HEK293 (cell line): ENCODE measurements around the gene MYO1B.

ENCODE experiments used
- CTCF ChIA-PET: fragments of 350-600 bp; formaldehyde crosslinking; extraction: SDS; loops from one replicate; lab custom pipeline; 2021; ENCODE audit warnings: antibody characterized with exemption; lab: Yijun Ruan, JAX
- POLR2A ChIA-PET: fragments of 300-600 bp; formaldehyde crosslinking; extraction: SDS; loops from one replicate; lab custom pipeline; 2020; ENCODE audit warnings: antibody characterized with exemption, inconsistent platforms; lab: Yijun Ruan, JAX
- H3K27ac ChIP-seq: fragments of 200-500 bp; sonication (Bioruptor generic); 2 replicates; pipeline ENCODE4 v1.5.1; 2014; ENCODE audit warnings: low read depth, low read length, control low read depth, inconsistent platforms; ENCODE audit errors: extremely low read depth
- H3K36me3 ChIP-seq, 2 experiments: fragments of 200-500 bp in 1 of 2; sonication (Bioruptor generic) in 1 of 2; 1 replicate in 1 of 2; 2 replicates in 1 of 2; pipeline ENCODE4 v1.5.1; 2014 to 2017; ENCODE audit warnings: inconsistent platforms in 2 of 2, low read length in 2 of 2; ENCODE audit not compliant: control insufficient read depth in 2 of 2, insufficient read depth in 1 of 2
- H3K4me1 ChIP-seq: fragments of 200-500 bp; sonication (Bioruptor generic); 2 replicates; pipeline ENCODE4 v1.5.1; 2014; ENCODE audit warnings: mild to moderate bottlenecking, low read length, inconsistent platforms; ENCODE audit not compliant: control insufficient read depth, insufficient read depth
- H3K4me3 ChIP-seq: 2 replicates; pipeline ENCODE4 v1.5.1; 2011; ENCODE audit warnings: low read depth, mild to moderate bottlenecking, control low read depth, low read length, moderate library complexity
- H3K9me3 ChIP-seq: fragments of 200-500 bp; sonication (Bioruptor generic); 2 replicates; pipeline ENCODE4 v1.5.1; 2014; ENCODE audit warnings: low read depth, low read length, inconsistent platforms; ENCODE audit not compliant: control insufficient read depth, insufficient read depth
- HOXD13 ChIP-seq: sonication (generic); formaldehyde crosslinking; IDR thresholded peaks from 2 replicates; pipeline ENCODE4 v1.8.0; 2022; ENCODE audit warnings: missing genetic modification reagents, borderline replicate concordance
- KLF7 ChIP-seq: fragments of 450-650 bp; formaldehyde crosslinking; IDR thresholded peaks from 2 replicates; pipeline ENCODE4 v1.5.1; 2016; ENCODE audit warnings: missing biosample characterization, missing genetic modification characterization, borderline replicate concordance
- KLF9 ChIP-seq: fragments of 450-650 bp; formaldehyde crosslinking; IDR thresholded peaks from 2 replicates; pipeline ENCODE4 v1.5.1; 2016; ENCODE audit warnings: missing biosample characterization, missing genetic modification characterization, low read depth
- MZF1 ChIP-seq: fragments of 450-650 bp; formaldehyde crosslinking; IDR thresholded peaks from 2 replicates; pipeline ENCODE4 v1.5.1; 2017; ENCODE audit warnings: missing biosample characterization, missing genetic modification characterization, borderline replicate concordance
- PRDM6 ChIP-seq: fragments of 450-650 bp; formaldehyde crosslinking; IDR thresholded peaks from 2 replicates; pipeline ENCODE4 v1.5.1; 2017; ENCODE audit warnings: missing biosample characterization, missing genetic modification characterization
- WT1 ChIP-seq: fragments of 450-650 bp; formaldehyde crosslinking; IDR thresholded peaks from 2 replicates; pipeline ENCODE4 v1.5.1; 2016; ENCODE audit warnings: missing biosample characterization, missing genetic modification characterization
- ZBTB7A ChIP-seq: fragments of 450-650 bp; formaldehyde crosslinking; IDR thresholded peaks from 2 replicates; pipeline ENCODE4 v1.5.1; 2016; ENCODE audit warnings: low read depth, missing biosample characterization, missing genetic modification characterization
- ZFP37 ChIP-seq: fragments of 450-650 bp; formaldehyde crosslinking; IDR thresholded peaks from 2 replicates; pipeline ENCODE4 v1.5.1; 2016; ENCODE audit warnings: missing biosample characterization, missing genetic modification characterization
- ZNF169 ChIP-seq: fragments of 450-650 bp; formaldehyde crosslinking; IDR thresholded peaks from 2 replicates; pipeline ENCODE4 v1.5.1; 2016; ENCODE audit warnings: missing biosample characterization, missing genetic modification characterization
- ZNF202 ChIP-seq: fragments of 450-650 bp; formaldehyde crosslinking; IDR thresholded peaks from 2 replicates; pipeline ENCODE4 v1.5.1; 2016; ENCODE audit warnings: missing biosample characterization, missing genetic modification characterization, borderline replicate concordance
- ZNF214 ChIP-seq: fragments of 450-650 bp; formaldehyde crosslinking; IDR thresholded peaks from 2 replicates; pipeline ENCODE4 v1.5.1; 2017; ENCODE audit warnings: missing biosample characterization, mild to moderate bottlenecking, missing genetic modification characterization, borderline replicate concordance
- ZNF221 ChIP-seq: fragments of 450-650 bp; formaldehyde crosslinking; IDR thresholded peaks from 2 replicates; pipeline ENCODE4 v1.5.1; 2017; ENCODE audit warnings: missing biosample characterization, missing genetic modification characterization, borderline replicate concordance
- ZNF239 ChIP-seq: fragments of 450-650 bp; formaldehyde crosslinking; IDR thresholded peaks from 2 replicates; pipeline ENCODE4 v1.5.1; 2016; ENCODE audit warnings: missing biosample characterization, missing genetic modification characterization
- ZNF416 ChIP-seq: fragments of 450-650 bp; formaldehyde crosslinking; IDR thresholded peaks from 2 replicates; pipeline ENCODE4 v1.5.1; 2016; ENCODE audit warnings: missing biosample characterization, missing genetic modification characterization
- ZNF549 ChIP-seq: fragments of 450-650 bp; IDR thresholded peaks from 2 replicates; pipeline ENCODE4 v1.5.1; 2018; ENCODE audit warnings: missing biosample characterization, missing genetic modification characterization, mild to moderate bottlenecking, inconsistent platforms, moderate library complexity
- ZNF654 ChIP-seq: fragments of 450-650 bp; formaldehyde crosslinking; IDR thresholded peaks from 2 replicates; pipeline ENCODE4 v1.5.1; 2016; ENCODE audit warnings: low read depth, missing biosample characterization, missing genetic modification characterization
- ZNF658 ChIP-seq: fragments of 450-650 bp; formaldehyde crosslinking; IDR thresholded peaks from 2 replicates; pipeline ENCODE4; 2016; ENCODE audit warnings: missing biosample characterization, missing genetic modification characterization
- ZNF677 ChIP-seq: fragments of 450-650 bp; IDR thresholded peaks from 2 replicates; pipeline ENCODE4 v1.5.0; 2018; ENCODE audit warnings: missing biosample characterization, mild to moderate bottlenecking, missing genetic modification characterization, moderate library complexity
- ZNF701 ChIP-seq: fragments of 450-650 bp; formaldehyde crosslinking; IDR thresholded peaks from 2 replicates; pipeline ENCODE4 v1.5.1; 2016; ENCODE audit warnings: missing biosample characterization, missing genetic modification characterization
- ZNF768 ChIP-seq: fragments of 450-650 bp; formaldehyde crosslinking; IDR thresholded peaks from 2 replicates; pipeline ENCODE4 v1.5.1; 2018; ENCODE audit warnings: missing biosample characterization, mild to moderate bottlenecking, missing genetic modification characterization
- ZNF830 ChIP-seq: fragments of 450-650 bp; IDR thresholded peaks from 2 replicates; pipeline ENCODE4 v1.5.0; 2018; ENCODE audit warnings: missing biosample characterization, missing genetic modification characterization, low read depth, mild to moderate bottlenecking, moderate library complexity
- ZSCAN18 ChIP-seq: fragments of 450-650 bp; formaldehyde crosslinking; IDR thresholded peaks from 2 replicates; pipeline ENCODE4 v1.5.1; 2016; ENCODE audit warnings: missing biosample characterization, missing genetic modification characterization
- TF ChIP-seq, protein P1 (sequence below): fragments of 450-650 bp; formaldehyde crosslinking; IDR thresholded peaks from 2 replicates; pipeline ENCODE4 v1.5.1; 2016; ENCODE audit warnings: missing biosample characterization, missing genetic modification characterization

MYO1B gene

GRCh38 chr2:191295088-191295487, 49.9 kb downstream of the MYO1B start (continued):
- TF ChIP-seq ZNF830 (tag by site-specific recombination) (no peak), ZNF701 (no peak), ZFP37 (tag by site-specific recombination) (no peak), ZNF221 (no peak), PRDM6 (tag by site-specific recombination) (no peak), MZF1 (tag by site-specific recombination) (no peak), ZNF658 (tag by site-specific recombination) (no peak), ZNF677 (tag by site-specific recombination) (no peak), WT1 (tag by site-specific recombination) (no peak)
- TF ChIP-seq, protein P1, sequence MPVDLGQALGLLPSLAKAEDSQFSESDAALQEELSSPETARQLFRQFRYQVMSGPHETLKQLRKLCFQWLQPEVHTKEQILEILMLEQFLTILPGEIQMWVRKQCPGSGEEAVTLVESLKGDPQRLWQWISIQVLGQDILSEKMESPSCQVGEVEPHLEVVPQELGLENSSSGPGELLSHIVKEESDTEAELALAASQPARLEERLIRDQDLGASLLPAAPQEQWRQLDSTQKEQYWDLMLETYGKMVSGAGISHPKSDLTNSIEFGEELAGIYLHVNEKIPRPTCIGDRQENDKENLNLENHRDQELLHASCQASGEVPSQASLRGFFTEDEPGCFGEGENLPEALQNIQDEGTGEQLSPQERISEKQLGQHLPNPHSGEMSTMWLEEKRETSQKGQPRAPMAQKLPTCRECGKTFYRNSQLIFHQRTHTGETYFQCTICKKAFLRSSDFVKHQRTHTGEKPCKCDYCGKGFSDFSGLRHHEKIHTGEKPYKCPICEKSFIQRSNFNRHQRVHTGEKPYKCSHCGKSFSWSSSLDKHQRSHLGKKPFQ (tag by site-specific recombination), result no peak

- Histone ChIP-seq H3K36me3 (no peaks in the 10 kb centered on the region), H3K4me1 (no peaks in the 10 kb centered on the region), H3K9me3 (no peaks in the 10 kb centered on the region), H3K4me3 (no peak overlapping the region), H3K27ac (no peak overlapping the region)
- POLR2A ChIA-PET, result interaction anchor here (0.6 kb wide), 1 partner anchor 81 kb away, joined by 3 read pairs; no protein-coding TSS in a partner anchor
- no peak for TF ChIP-seq ZNF768 (tag by site-specific recombination)
- TF ChIP-seq ZNF654 (tag by site-specific recombination), result no peak
- TF ChIP-seq ZNF214, result no peak
- no peak for TF ChIP-seq KLF7 (tag by site-specific recombination)
- TF ChIP-seq ZNF549 (tag by site-specific recombination), result no peak
- TF ChIP-seq, protein P1 (tag by site-specific recombination), result no peak
- TF ChIP-seq ZSCAN18, result no peak
- TF ChIP-seq ZNF416 (tag by site-specific recombination), result no peak
- no peak for TF ChIP-seq ZNF202
- TF ChIP-seq ZNF169 (tag by site-specific recombination), result no peak
- no peak for TF ChIP-seq ZNF239
- no peak for TF ChIP-seq ZBTB7A
- no peak for TF ChIP-seq HOXD13 (CRISPR knock-in tag)
- no peak for TF ChIP-seq KLF9 (tag by site-specific recombination)
- CTCF ChIA-PET, result interaction anchor here (0.6 to 0.7 kb wide), 2 partner anchors 26 to 43 kb away, joined by 3 to 7 read pairs; no protein-coding TSS in a partner anchor
Observed at GRCh38 chr2:191296083-191297006, 51.1 kb downstream of the MYO1B start.
